Psoas muscle (tissue), 8 donors: Measurements from ENCODE around the gene SLC9B1. TPM values are rescaled to one million over a fixed set of nuclear protein-coding genes. Genes with fewer than 3 reads are reported as not detected.

Experiments used
- ATAC-seq, 4 donors: fragments of 200-7000 bp; cut with Tn5 transposase; one replicate each; pipeline ENCODE4 v1.9.1; 2020; ENCODE audit warnings: moderate library complexity in 3 of 4, mild to moderate bottlenecking in 2 of 4
- DNase-seq, 2 donors: peaks; one replicate each; pipeline ENCODE4 v3.0.0-alpha.2; 2020
- H3K27ac ChIP-seq: fragments of 200-600 bp; one replicate; pipeline ENCODE4 v1.8.0; 2022
- H3K27me3 ChIP-seq, 3 donors: fragments of 200-600 bp in 1 of 3; one replicate each; pipeline versions ENCODE4 v1.6.1 to v1.8.0; 2013 to 2022; ENCODE audit warnings: low read length in 2 of 3, mild to moderate bottlenecking in 2 of 3, moderate library complexity in 1 of 3; ENCODE audit not compliant: insufficient read depth in 3 of 3
- H3K36me3 ChIP-seq, 2 donors: fragments of 200-600 bp in 1 of 2; one replicate each; pipeline versions ENCODE4 v1.6.1 to v1.8.0; 2013 to 2022; ENCODE audit warnings: low read depth in 1 of 2, mild to moderate bottlenecking in 1 of 2, moderate library complexity in 1 of 2; ENCODE audit not compliant: insufficient read depth in 1 of 2
- H3K4me1 ChIP-seq: fragments of 200-600 bp; one replicate; pipeline ENCODE4 v1.8.0; 2022
- H3K4me3 ChIP-seq: fragments of 200-600 bp; one replicate; pipeline ENCODE4 v1.8.0; 2022; ENCODE audit warnings: mild to moderate bottlenecking
- H3K9me3 ChIP-seq: fragments of 200-600 bp; one replicate; pipeline ENCODE4 v1.8.0; 2022
- WGBS, 3 donors: extraction: QIAGEN DNeasy Blood & Tissue Kit; methylation state at CpG; one replicate each; pipeline versions ENCODE4 v1.1.6 to v1.1.7; 2013; 5-methylcytosine and 5-hydroxymethylcytosine counted together
- intact Hi-C, 2 donors: fragments of 100-400 bp; cut with DNase I; formaldehyde crosslinking; loops; one replicate each; pipeline versions ENCODE4 v1.11.0 to v1.14.2; 2022
- long read RNA-seq, 2 donors: library from polyadenylated mRNA; unstranded; transcript quantifications; one replicate each; pipeline ENCODE4 v2.0.0, GENCODE V29; 2021
- polyA plus RNA-seq, 3 donors: library from polyadenylated mRNA; stranded (reverse); fragments of 200-250 nt; gene quantifications; one replicate each; pipeline ENCODE4 v1.2.3, GENCODE V29; 2013
- total RNA-seq, 4 donors: library from RNA; stranded (reverse); fragmentation: NEBNext Ultra II Directional in 2 of 4; extraction: Animal tissue kit (Norgen Biotek cat#: 25700) in 2 of 4; gene quantifications; one replicate each; pipeline versions ENCODE4 v1.2.1 to v1.2.4, GENCODE V29; 2021 to 2023
- TF ChIP-seq, protein P1 (sequence below): fragments of 200-600 bp; IDR thresholded peaks from one replicate; pipeline ENCODE4 v1.8.0; 2022; ENCODE audit warnings: antibody characterized with exemption
- donor health status: healthy with polysubstance abuse.
- donor health status: DM: no; HTN: no; CAD: no; lungs with moderate emphysema.
- donor health status: Bipolar disorder and iron deficiency.
- donor health status: healthy.
- donor health status: DM: yes; HTN: yes; CAD: no.
- donor health status: DM: no; HTN: no; CAD: no.
- donor health status: DM: no; HTN: no; CAD: no.
- donor health status: DM: yes; HTN: yes; CAD: no.

Gene SLC9B1
- total RNA-seq, result 1 to 10 TPM in 1 of 4 donors, not detected in 3; 1.6 TPM
- 1 to 10 TPM in 1 of 3 donors, under 1 TPM in 2; 0.06 to 1.4 (median 0.37) TPM for polyA plus RNA-seq
- long read RNA-seq, donor 1, result 0 reads
- long read RNA-seq, donor 2, result 0 reads

DNA sequence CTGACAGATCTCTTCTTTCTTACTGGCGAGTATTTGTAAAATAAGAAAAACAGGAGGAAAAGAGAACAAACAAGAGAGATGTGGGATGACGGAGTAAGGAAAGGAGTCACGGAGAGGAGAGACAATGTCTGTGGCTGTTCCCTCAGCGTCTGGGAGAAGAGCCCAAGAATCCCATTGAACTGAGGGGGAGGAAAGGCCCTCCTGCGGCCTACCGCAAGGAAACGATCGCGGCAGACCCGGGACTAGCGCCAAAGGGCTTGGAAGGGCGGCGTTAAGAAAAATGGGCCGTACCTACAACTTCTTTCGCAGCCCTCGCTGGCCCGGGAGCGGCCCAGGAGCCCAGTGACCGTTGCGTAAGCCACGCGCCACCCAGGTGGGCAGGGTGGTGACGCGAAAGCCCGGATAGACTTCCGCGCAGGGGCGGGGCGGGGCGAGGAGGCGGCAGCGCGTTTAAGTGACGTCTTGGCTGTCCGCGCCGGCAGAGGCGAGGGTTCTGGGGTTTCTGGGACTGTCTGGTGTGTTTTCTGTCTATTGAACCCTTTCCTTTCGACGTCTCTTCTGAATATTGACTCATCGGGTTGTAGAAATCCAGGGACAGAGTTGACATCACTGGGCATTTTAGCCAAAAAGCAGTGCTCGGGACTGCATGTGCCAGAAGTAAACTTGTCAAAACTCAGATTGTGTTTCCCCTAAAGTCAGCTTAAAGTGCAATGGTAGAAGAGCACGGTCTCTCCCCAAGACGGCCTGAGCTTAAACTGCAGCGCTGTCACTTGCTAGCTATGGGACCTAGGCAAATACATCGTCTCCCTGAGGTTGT, at the start of gene SLC9B1:
SLC9B1 (minus strand) TSS at position 398 of the 817 bp plus-strand sequence. CDS start 27,994 bp downstream, outside the sequence.
- Histone ChIP-seq H3K27me3 (no peaks in the 10 kb centered on the region), H3K4me1 (peaks cover 6% of the 10 kb centered on the region), H3K9me3 (no peaks in the 10 kb centered on the region), H3K36me3 (no peaks in the 10 kb centered on the region), H3K27ac (peak within 1 kb of the TSS; percentile 92), H3K4me3 (peak within 1 kb of the TSS; percentile 63)
- intact Hi-C loops, result loop anchor here in 1 of 2 donors (2.0 to 5.0 kb wide), 2 partner anchors 48 to 191 kb away; no protein-coding TSS in a partner anchor
- peak; percentile 98 for DNase-seq
- TF ChIP-seq, protein P1, sequence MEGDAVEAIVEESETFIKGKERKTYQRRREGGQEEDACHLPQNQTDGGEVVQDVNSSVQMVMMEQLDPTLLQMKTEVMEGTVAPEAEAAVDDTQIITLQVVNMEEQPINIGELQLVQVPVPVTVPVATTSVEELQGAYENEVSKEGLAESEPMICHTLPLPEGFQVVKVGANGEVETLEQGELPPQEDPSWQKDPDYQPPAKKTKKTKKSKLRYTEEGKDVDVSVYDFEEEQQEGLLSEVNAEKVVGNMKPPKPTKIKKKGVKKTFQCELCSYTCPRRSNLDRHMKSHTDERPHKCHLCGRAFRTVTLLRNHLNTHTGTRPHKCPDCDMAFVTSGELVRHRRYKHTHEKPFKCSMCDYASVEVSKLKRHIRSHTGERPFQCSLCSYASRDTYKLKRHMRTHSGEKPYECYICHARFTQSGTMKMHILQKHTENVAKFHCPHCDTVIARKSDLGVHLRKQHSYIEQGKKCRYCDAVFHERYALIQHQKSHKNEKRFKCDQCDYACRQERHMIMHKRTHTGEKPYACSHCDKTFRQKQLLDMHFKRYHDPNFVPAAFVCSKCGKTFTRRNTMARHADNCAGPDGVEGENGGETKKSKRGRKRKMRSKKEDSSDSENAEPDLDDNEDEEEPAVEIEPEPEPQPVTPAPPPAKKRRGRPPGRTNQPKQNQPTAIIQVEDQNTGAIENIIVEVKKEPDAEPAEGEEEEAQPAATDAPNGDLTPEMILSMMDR, result no peak
- 1 to 3% (median 2%) methylated on average over 46 of the region's 46 CpGs for WGBS, 3 donors
- peak; percentile 97 to 99 (median 98) for ATAC-seq

- peaks cover 0 to 10% of the 10 kb centered on the region in 2 donors for H3K36me3 ChIP-seq
- intact Hi-C loops, result loop anchor here in 1 of 2 donors (5.0 kb wide), 1 partner anchor 46 kb away; no protein-coding TSS in a partner anchor
- H3K27me3 ChIP-seq, result no peaks in the 10 kb centered on the region
- ATAC-seq (no peak), DNase-seq (no peak)
- no peak overlapping the region for H3K4me3 ChIP-seq
- WGBS, 3 donors, result 91 to 96% (median 94%) methylated on average over 2 of the region's 2 CpGs
- no peaks in the 10 kb centered on the region for H3K4me1 ChIP-seq
- TF ChIP-seq, protein P1, result no peak
- H3K27ac ChIP-seq, result no peak overlapping the region
- no peaks in the 10 kb centered on the region for H3K9me3 ChIP-seq
Observed at GRCh38 chr4:103067841-103068547, 48.5 kb upstream of the SLC9B1 start.

DNA sequence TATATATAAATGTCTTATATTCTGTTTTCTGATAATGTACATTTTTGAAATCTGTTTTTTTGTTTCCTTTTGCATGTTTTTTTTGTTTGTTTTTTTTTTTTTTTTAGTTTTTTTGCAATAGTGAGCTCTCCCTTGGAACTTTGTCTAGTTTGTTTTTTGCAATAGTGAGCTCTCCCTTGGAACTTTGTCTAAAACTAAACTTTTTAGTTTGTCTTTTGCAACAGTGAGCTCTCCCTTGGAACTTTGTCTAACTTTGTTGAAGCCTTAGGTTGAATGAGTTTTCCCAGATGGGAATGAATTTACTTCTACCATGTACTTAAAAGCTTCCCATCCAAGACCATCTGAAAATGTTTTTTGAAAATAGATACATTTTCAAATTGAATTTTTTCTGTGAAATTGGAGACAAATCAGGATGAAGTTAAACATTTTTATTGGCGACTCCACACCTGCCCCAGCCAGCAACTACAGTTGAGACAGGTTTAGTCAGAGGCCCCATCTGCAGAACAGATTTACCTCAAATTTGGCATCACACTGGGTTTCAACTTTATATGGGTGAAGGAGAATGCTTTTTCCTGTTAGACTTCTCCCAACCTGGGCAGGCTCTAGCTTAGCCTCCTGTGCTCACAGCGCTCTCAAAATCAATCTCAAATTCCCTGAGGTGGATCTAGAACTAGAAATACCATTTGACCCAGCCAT, 41.1 kb upstream of the SLC9B1 start:
- ATAC-seq (no peak), DNase-seq (no peak)
- H3K27ac ChIP-seq, result no peak overlapping the region
- intact Hi-C loops, result no loop called here
- TF ChIP-seq, protein P1, result no peak
- H3K27me3 ChIP-seq, result no peaks in the 10 kb centered on the region
- H3K4me1 ChIP-seq, result no peaks in the 10 kb centered on the region
- H3K36me3 ChIP-seq, result peaks cover 0 to 5% of the 10 kb centered on the region in 2 donors
- H3K4me3 ChIP-seq, result no peak overlapping the region
- no peaks in the 10 kb centered on the region for H3K9me3 ChIP-seq
- WGBS, 3 donors, result 96 to 99% (median 98%) methylated on average over 2 of the region's 2 CpGs

DNA sequence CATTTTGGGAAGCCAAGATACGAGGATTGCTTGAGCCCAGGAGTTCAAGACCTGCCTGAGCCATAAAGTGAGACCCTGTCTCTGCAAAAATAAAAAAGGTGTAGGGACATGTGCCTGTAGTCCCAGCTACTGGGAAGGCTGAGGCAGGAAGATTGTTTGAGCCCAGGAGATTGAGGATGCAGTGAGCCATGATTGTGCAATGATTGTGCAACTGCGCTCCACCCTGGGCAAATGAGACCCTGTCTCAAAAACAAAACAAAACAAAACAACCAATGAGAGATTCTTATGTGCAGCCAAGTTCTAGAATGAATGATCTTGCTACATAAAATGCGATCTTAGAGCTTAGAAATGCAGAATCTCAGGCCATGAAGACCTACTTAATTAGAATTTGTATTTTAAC, 34.5 kb upstream of the SLC9B1 start:
- no peak for ATAC-seq
- Histone ChIP-seq H3K4me3 (no peak overlapping the region), H3K9me3 (no peaks in the 10 kb centered on the region), H3K4me1 (no peaks in the 10 kb centered on the region), H3K27ac (no peak overlapping the region), H3K36me3 (peaks cover 0 to 14% of the 10 kb centered on the region in 2 donors), H3K27me3 (no peaks in the 10 kb centered on the region)
- 92 to 96% (median 96%) methylated on average over 3 of the region's 3 CpGs for WGBS, 3 donors
- TF ChIP-seq, protein P1, result no peak
- intact Hi-C loops, result no loop called here
- peak; percentile 29 to 60 for DNase-seq
